ENCODE results near the gene HIGD1A. TPM values are rescaled to one million over a fixed set of nuclear protein-coding genes. Genes with fewer than 3 reads are reported as not detected.

Gene HIGD1A
- total RNA-seq, 1 donor from 2014 or later, result 173 TPM

DNA sequence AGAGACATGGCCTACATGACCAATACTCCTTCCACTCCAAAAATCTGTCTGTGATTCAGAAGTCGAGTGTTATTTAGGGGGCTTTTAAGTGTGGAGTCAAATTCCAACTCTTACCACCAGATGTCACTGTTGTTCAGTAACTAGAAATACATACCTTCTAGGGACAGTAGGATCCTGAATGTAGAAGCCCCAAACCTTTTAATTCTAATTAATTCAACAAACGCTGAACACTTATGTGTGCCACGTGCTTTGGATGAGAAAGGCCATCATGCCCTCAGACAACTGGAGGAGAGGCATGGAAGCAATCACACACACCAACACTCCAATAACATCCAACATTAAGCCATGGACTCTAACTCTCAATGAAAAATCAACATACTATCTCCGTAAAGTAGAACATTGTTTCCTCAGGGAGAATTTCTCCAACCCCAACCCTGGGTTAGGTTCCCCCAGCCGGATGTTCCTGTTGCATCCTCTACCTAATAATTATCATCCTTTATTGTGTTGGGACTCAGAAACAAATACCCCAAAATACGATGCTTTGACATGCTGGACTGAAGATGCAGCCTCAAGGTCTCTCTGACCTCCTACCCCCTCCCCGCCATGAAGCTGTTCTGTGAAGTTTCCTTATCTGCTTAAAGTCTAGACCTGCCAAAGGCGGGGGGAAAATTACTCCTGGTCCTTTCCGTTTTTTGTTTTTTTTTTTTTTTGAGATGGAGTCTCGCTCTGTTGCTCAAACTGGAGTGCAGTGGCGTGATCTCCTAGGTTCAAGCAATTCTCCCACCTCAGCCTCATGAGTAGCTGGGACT, 23.2 kb downstream of the HIGD1A start:
- Histone ChIP-seq H3K27me3 (no peaks in the 10 kb centered on the region), H3K27ac (peak overlapping the region; percentile 66), H3K36me3 (peaks cover 0 to 21% of the 10 kb centered on the region in 2 donors), H3K4me1 (peaks cover 15% of the 10 kb centered on the region), H3K9me3 (no peaks in the 10 kb centered on the region), H3K4me3 (no peak overlapping the region)
- intact Hi-C loops (cut with DNase I), result loop anchor here (5.0 to 10.0 kb wide), 2 partner anchors 64 to 101 kb away; no protein-coding TSS in a partner anchor
- no peak for DNase-seq (ENCODE audit: extremely low spot score in 2 of 2)
- TF ChIP-seq POLR2A (IDR thresholded peaks at IDR 0.05), result no peak
- peak; percentile 14 to 18 for TF ChIP-seq POLR2AphosphoS5 (IDR thresholded peaks at IDR 0.05; ENCODE audit: insufficient read depth in 1 of 2, low read depth in 1 of 2)
- TF ChIP-seq, protein P1, sequence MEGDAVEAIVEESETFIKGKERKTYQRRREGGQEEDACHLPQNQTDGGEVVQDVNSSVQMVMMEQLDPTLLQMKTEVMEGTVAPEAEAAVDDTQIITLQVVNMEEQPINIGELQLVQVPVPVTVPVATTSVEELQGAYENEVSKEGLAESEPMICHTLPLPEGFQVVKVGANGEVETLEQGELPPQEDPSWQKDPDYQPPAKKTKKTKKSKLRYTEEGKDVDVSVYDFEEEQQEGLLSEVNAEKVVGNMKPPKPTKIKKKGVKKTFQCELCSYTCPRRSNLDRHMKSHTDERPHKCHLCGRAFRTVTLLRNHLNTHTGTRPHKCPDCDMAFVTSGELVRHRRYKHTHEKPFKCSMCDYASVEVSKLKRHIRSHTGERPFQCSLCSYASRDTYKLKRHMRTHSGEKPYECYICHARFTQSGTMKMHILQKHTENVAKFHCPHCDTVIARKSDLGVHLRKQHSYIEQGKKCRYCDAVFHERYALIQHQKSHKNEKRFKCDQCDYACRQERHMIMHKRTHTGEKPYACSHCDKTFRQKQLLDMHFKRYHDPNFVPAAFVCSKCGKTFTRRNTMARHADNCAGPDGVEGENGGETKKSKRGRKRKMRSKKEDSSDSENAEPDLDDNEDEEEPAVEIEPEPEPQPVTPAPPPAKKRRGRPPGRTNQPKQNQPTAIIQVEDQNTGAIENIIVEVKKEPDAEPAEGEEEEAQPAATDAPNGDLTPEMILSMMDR (IDR thresholded peaks at IDR 0.05), result peak; percentile 75 to 96 (median 95)

GRCh38 chr3:42780398-42780797, 23.9 kb downstream of the HIGD1A start:
- peaks cover 15% of the 10 kb centered on the region for H3K4me1 ChIP-seq
- TF ChIP-seq, protein P1 (IDR thresholded peaks at IDR 0.05), result no peak
- TF ChIP-seq POLR2AphosphoS5 (IDR thresholded peaks at IDR 0.05; ENCODE audit: insufficient read depth in 1 of 2, low read depth in 1 of 2) (no peak), POLR2A (IDR thresholded peaks at IDR 0.05) (no peak)
- H3K27me3 ChIP-seq, result no peaks in the 10 kb centered on the region
- peak overlapping the region; percentile 66 for H3K27ac ChIP-seq
- intact Hi-C loops (cut with DNase I), result loop anchor here (5.0 to 10.0 kb wide), 2 partner anchors 64 to 102 kb away; no protein-coding TSS in a partner anchor
- peaks cover 0 to 14% of the 10 kb centered on the region in 2 donors for H3K36me3 ChIP-seq
- no peaks in the 10 kb centered on the region for H3K9me3 ChIP-seq
- H3K4me3 ChIP-seq, result no peak overlapping the region
- DNase-seq (ENCODE audit: extremely low spot score in 2 of 2), result no peak

GRCh38 chr3:42778644-42779043, 25.6 kb downstream of the HIGD1A start:
- TF ChIP-seq POLR2A (IDR thresholded peaks at IDR 0.05) (no peak), POLR2AphosphoS5 (IDR thresholded peaks at IDR 0.05; ENCODE audit: insufficient read depth in 1 of 2, low read depth in 1 of 2) (no peak)
- TF ChIP-seq, protein P1 (IDR thresholded peaks at IDR 0.05), result no peak
- peak in 1 of 2 donors; percentile 93 for DNase-seq (ENCODE audit: extremely low spot score in 2 of 2)
- H3K4me1 ChIP-seq, result peaks cover 19% of the 10 kb centered on the region
- H3K4me3 ChIP-seq, result no peak overlapping the region
- no peaks in the 10 kb centered on the region for H3K27me3 ChIP-seq
- H3K36me3 ChIP-seq, result peaks cover 0 to 3% of the 10 kb centered on the region in 2 donors
- intact Hi-C loops (cut with DNase I), result no loop called here
- no peaks in the 10 kb centered on the region for H3K9me3 ChIP-seq
- H3K27ac ChIP-seq, result peak overlapping the region; percentile 59

GRCh38 chr3:42773409-42773751, 30.9 kb downstream of the HIGD1A start:
- Histone ChIP-seq H3K36me3 (no peaks in the 10 kb centered on the region), H3K9me3 (no peaks in the 10 kb centered on the region), H3K4me1 (peaks cover 18% of the 10 kb centered on the region), H3K27me3 (no peaks in the 10 kb centered on the region), H3K27ac (peak overlapping the region; percentile 59), H3K4me3 (peak overlapping the region; percentile 51 to 58)
- no peak for DNase-seq (ENCODE audit: extremely low spot score in 2 of 2)
- intact Hi-C loops (cut with DNase I), result no loop called here
- TF ChIP-seq POLR2AphosphoS5 (IDR thresholded peaks at IDR 0.05; ENCODE audit: insufficient read depth in 1 of 2, low read depth in 1 of 2), result no peak
- TF ChIP-seq POLR2A (IDR thresholded peaks at IDR 0.05), result no peak
- TF ChIP-seq, protein P1 (IDR thresholded peaks at IDR 0.05), result no peak

Data from vagina (tissue), 2 donors.